Epidermal melanocyte (primary cell): ENCODE results near the gene FBN3.
"Not testable (repeated sequence)": the region's sequence is repeated elsewhere in the genome, so short reads cannot be mapped to it uniquely, and the experiment has no call there.

ENCODE experiments used
- DNase-seq: peaks from one replicate; pipeline ENCODE4 v3.0.0; 2011; ENCODE audit warnings: low spot score; ENCODE audit not compliant: insufficient read length

The FBN3 gene

GRCh38 chr19:8149261-8150094 is at the start of gene FBN3:
Gene FBN3 (minus strand): TSS chr19:8149592. CDS start chr19:8147480, 2,112 bp downstream.
- peak; percentile 13 for DNase-seq

DNA sequence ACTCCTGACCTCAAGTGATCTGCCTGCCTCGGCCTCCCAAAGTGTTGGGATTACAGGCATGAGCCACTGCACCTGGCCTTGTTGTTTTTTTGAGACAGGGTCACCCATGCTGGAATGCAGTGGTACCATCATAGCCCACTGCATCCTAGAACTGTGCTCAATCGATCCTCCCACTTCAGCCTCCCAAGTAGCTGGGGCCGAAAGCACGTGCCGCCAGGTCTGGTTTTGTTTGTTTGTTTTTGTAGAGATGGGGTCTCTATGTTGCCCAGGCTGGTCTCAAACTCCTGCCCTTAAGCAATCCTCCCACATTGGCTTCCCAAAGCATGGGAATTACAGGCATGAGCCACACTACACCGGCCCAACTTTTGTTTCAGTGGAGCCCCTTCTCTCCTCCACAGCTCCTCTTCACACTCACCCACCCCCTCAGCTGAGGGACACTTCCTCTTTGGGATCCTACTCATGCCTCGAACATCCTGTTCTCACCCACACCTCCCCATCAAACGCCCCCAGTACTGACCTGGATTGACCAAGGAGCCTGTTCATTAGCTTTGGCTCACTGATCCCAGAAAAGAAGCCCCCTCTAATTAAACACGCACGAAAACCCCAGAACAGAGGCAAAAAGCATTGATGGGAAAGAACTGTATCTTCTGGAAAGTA is 47.0 kb upstream of the FBN3 start:
- no peak for DNase-seq

DNA sequence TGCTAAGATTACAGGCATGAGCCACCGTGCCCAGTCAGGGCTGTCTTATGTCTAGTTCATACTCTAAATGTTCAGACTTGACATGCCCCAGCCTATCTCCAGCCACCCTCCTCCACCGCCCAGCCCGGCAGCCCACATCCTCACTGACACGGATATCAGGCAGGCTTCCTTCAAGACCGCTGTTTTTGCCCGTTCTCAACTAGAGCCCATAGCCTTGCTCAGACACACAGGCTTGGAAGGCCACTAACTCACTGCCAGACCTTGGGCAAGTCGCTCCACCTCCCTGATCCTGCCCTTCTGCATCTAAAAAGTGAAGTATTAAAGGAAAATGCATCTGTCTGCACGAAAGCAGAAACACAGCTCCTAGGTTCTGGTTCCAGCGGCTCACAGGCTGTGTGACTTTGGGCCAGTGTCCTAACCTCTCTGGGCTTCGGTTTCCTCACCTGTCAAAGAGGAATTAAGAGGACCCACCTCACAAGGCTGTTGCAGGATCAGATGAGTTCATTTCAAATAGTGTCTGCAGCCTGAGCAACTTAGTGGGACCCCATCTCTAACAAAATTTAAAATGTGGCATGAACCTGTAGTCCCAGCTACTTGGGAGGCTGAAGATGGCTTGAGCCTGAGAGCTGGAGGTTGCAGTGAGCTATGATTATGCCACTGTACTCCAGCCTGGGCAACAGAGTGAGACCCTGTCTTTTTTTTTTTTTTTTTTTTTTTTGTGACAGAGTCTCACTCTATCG is 45.3 kb upstream of the FBN3 start:
- no peak for DNase-seq

GRCh38 chr19:8192221-8192820 is 42.9 kb upstream of the FBN3 start:
- no peak for DNase-seq

- no peak for DNase-seq
Observed at GRCh38 chr19:8185343-8186068, 36.1 kb upstream of the FBN3 start.

GRCh38 chr19:8184274-8184673 is 34.9 kb upstream of the FBN3 start:
- DNase-seq = no peak

DNA sequence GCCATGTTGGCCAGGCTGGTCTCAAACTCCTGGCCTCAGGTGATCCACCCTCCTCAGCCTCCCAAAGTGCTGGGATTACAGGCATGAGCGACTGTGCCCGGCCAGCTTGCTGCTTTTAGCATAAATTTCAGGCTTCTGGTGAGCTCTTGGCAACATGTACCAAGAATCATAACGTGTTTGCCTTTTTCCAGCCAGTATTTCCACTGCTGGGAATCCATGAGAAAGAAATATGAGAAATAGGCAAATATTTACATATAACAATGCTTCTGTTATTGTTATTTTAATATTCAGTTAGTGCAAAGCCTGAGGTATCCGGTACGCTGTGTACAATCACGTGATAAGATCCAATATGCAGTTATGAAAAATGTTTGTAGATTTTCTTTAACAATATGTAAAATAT is 30.6 kb upstream of the FBN3 start:
- no peak for DNase-seq

- DNase-seq = no peak
Observed at GRCh38 chr19:8174706-8175105, 25.3 kb upstream of the FBN3 start.

- no peak for DNase-seq
Observed at GRCh38 chr19:8168537-8168936, 19.1 kb upstream of the FBN3 start.

DNA sequence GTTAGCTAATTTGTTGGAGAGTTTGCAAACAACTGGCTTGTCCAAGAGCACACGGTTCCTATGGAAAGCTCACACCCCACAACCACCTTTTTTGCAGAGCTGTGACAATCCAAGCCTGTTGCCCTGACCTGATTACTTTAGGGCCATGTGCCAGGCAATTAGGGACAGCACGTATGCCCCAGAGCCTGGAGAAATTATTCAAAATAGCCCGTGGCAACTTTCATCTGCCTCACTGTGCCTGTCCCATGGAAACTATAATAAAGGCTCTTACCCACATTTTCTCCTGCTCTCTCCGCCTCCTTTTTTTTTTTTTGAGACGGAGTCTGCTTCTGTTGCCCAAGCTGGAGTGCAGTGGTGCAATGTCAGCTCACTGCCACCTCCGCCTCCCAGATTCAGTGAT is 18.6 kb upstream of the FBN3 start:
- DNase-seq = no peak

DNA sequence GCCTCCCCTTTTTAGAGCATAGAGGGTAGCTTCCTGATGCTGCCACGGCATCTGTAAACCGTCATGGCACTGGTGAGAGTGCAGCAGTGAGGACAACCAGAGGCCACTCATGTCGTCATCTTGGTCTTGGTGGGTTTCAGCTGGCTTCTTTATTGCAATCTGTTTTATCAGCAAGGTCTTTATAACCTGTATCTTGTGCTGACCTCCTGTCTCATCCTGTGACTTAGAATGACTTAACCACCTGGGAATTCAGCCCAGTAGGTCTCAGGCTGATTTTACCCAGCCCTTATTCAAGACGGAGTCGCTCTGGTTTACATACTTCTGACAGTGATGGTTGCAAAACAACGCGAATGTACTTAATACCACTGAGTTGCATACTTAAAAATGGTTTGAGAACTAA is 14.4 kb upstream of the FBN3 start:
- DNase-seq = no peak

DNA sequence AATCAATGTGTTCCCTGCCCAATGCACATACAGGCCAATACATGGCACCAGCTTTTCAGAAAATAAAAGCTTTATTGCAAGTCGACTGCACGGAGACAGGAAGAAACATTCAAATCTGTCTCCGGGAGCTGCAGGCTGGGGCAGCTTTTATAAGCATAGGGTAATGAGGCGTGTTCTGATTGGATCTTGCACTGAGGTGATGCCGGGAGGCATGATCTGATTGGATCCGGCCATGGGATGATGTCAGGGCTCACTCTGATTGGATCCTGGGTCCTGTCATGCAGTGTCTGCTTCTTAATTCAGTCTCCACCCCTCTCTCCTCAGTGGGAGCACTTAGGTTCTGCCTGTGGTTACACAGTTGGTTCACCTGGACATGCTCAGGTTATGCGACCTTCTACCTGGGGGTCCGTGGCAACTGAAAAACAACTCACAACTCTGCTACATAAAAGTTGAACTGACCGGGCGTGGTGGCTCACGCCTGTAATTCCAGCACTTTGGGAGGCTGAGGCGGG is 11.8 kb upstream of the FBN3 start:
- no peak for DNase-seq

GRCh38 chr19:8159322-8159721 is 9.9 kb upstream of the FBN3 start:
- not testable (repeated sequence) for DNase-seq

GRCh38 chr19:8158411-8159074 is 9.2 kb upstream of the FBN3 start:
- DNase-seq = peak; percentile 83

DNA sequence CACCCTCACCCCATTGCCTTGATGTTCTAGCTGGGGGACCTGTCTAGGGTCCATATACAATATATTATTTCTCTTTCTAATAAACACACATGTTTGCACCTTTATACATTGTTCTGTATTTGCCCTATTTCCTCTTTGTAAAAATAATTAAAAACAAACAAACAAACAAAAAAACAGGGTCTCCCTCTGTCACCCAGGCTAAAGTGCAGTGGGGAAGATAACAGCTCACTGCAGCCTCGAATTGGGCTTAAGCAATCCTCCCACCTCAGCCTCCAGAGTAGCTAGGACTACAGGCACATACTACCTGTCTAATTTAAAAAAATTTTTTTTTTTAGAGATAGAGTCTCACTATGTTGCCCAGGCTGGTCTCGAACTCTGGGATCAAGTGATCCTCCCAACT is 5.9 kb upstream of the FBN3 start:
- DNase-seq = no peak

GRCh38 chr19:8154014-8154413 is 4.6 kb upstream of the FBN3 start:
- not testable (repeated sequence) for DNase-seq

GRCh38 chr19:8151767-8152035 is 2.3 kb upstream of the FBN3 start:
- DNase-seq = peak; percentile 13

GRCh38 chr19:8150998-8151766 is 1.8 kb upstream of the FBN3 start:
- DNase-seq = no peak

GRCh38 chr19:8150178-8150865 is 930 bp upstream of the FBN3 start:
- peak; percentile 16 for DNase-seq
